Peyer's patch (tissue), 4 donors: ENCODE data around the gene AIPL1.

ENCODE experiments used
- POLR2A ChIP-seq, 2 donors: fragments of 450-650 bp; IDR thresholded peaks; one replicate each; pipeline ENCODE4 v1.5.1; 2017; ENCODE audit warnings: antibody characterized with exemption in 2 of 2, mild to moderate bottlenecking in 2 of 2, moderate library complexity in 2 of 2
- TF ChIP-seq, protein P1 (sequence below), 6 experiments: fragments of 450-650 bp in 4 of 6; fragments of 200-600 bp in 2 of 6; sonication (generic) in 1 of 6; IDR thresholded peaks; one replicate each; pipeline ENCODE4 v1.5.1; 2017 to 2019; ENCODE audit warnings: antibody characterized with exemption in 6 of 6, mild to moderate bottlenecking in 3 of 6, moderate library complexity in 1 of 6

GRCh38 chr17:6467567-6467966 lies 32.6 kb upstream of the AIPL1 start:
- TF ChIP-seq, protein P1, sequence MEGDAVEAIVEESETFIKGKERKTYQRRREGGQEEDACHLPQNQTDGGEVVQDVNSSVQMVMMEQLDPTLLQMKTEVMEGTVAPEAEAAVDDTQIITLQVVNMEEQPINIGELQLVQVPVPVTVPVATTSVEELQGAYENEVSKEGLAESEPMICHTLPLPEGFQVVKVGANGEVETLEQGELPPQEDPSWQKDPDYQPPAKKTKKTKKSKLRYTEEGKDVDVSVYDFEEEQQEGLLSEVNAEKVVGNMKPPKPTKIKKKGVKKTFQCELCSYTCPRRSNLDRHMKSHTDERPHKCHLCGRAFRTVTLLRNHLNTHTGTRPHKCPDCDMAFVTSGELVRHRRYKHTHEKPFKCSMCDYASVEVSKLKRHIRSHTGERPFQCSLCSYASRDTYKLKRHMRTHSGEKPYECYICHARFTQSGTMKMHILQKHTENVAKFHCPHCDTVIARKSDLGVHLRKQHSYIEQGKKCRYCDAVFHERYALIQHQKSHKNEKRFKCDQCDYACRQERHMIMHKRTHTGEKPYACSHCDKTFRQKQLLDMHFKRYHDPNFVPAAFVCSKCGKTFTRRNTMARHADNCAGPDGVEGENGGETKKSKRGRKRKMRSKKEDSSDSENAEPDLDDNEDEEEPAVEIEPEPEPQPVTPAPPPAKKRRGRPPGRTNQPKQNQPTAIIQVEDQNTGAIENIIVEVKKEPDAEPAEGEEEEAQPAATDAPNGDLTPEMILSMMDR (IDR thresholded peaks at IDR 0.05): no peak
- no peak for TF ChIP-seq POLR2A (IDR thresholded peaks at IDR 0.05)
